HFF-Myc (cell line): ENCODE results near the gene VEZT.

ENCODE experiments used
- DNase-seq: peaks from one replicate; pipeline ENCODE4 v3.0.0-alpha.2; 2011; ENCODE audit warnings: low read depth; ENCODE audit errors: extremely low read depth
- H3K4me3 ChIP-seq: replicated peaks from 2 replicates; pipeline ENCODE4 v1.5.1; 2011; ENCODE audit warnings: low read depth, mild to moderate bottlenecking, control low read depth, low read length
- CTCF ChIP-seq: IDR thresholded peaks from 2 replicates; pipeline ENCODE4 v1.5.1; 2012; ENCODE audit warnings: mild to moderate bottlenecking, low read depth, low read length, control low read depth; ENCODE audit errors: missing control alignments

The VEZT gene

GRCh38 chr12:95178136-95178535 lies 39.5 kb upstream of the VEZT start:
- no peak for DNase-seq
- H3K4me3 ChIP-seq: no peak overlapping the region
- no peak for TF ChIP-seq CTCF

- DNase-seq: no peak
- TF ChIP-seq CTCF: no peak
- H3K4me3 ChIP-seq: no peak overlapping the region
Observed at GRCh38 chr12:95179011-95179410, 38.6 kb upstream of the VEZT start.

GRCh38 chr12:95181103-95181502 lies 36.5 kb upstream of the VEZT start:
- TF ChIP-seq CTCF: no peak
- H3K4me3 ChIP-seq: no peak overlapping the region
- no peak for DNase-seq

GRCh38 chr12:95182868-95183415 lies 34.7 kb upstream of the VEZT start:
- H3K4me3 ChIP-seq: no peak overlapping the region
- no peak for TF ChIP-seq CTCF
- DNase-seq: no peak

GRCh38 chr12:95184121-95184520 lies 33.5 kb upstream of the VEZT start:
- TF ChIP-seq CTCF: no peak
- no peak overlapping the region for H3K4me3 ChIP-seq
- DNase-seq: no peak

- no peak for DNase-seq
- no peak for TF ChIP-seq CTCF
Observed at GRCh38 chr12:95185072-95185471, 32.5 kb upstream of the VEZT start.

GRCh38 chr12:95185854-95186253 lies 31.8 kb upstream of the VEZT start:
- no peak overlapping the region for H3K4me3 ChIP-seq
- TF ChIP-seq CTCF: no peak
- DNase-seq: no peak

More at GRCh38 chr12:95185072-95185471, 32.5 kb upstream of the VEZT start:
- H3K4me3 ChIP-seq: no peak overlapping the region
